OCI-LY3 (cell line): ENCODE data around the gene PCSK2.

Experiments
- EZH2phosphoT487 ChIP-seq: fragments of 200-600 bp; shearing (Covaris generic); IDR thresholded peaks from 2 replicates; pipeline ENCODE4 v1.6.1; 2018; ENCODE audit warnings: antibody characterized with exemption, mixed run types, low read depth
- TF ChIP-seq, protein P1 (sequence below): fragments of 200-600, 300-600 bp; sonication (generic); IDR thresholded peaks from 2 replicates; pipeline ENCODE4 v1.5.1; 2014; ENCODE audit warnings: antibody characterized with exemption, low read length, low read depth

DNA sequence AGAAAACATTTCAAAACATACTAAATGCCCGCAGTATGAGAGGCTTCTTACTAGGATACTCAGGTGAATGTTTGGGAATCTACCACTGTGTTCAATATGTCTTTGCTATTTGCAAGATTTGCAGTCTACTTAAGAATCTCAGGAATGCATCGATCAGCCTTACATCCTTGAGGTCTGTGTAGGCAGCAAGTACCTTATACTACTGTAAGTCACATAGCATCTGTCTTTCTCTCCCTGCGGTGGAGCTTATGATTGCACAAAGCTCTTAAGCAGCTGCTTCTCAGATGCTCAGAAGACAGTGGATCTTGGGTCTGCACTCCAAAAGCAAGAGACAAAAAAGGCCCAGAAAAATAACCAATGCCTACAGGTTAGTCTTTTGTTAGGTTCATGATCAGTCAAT, 21.4 kb downstream of the PCSK2 start:
- TF ChIP-seq, protein P1, sequence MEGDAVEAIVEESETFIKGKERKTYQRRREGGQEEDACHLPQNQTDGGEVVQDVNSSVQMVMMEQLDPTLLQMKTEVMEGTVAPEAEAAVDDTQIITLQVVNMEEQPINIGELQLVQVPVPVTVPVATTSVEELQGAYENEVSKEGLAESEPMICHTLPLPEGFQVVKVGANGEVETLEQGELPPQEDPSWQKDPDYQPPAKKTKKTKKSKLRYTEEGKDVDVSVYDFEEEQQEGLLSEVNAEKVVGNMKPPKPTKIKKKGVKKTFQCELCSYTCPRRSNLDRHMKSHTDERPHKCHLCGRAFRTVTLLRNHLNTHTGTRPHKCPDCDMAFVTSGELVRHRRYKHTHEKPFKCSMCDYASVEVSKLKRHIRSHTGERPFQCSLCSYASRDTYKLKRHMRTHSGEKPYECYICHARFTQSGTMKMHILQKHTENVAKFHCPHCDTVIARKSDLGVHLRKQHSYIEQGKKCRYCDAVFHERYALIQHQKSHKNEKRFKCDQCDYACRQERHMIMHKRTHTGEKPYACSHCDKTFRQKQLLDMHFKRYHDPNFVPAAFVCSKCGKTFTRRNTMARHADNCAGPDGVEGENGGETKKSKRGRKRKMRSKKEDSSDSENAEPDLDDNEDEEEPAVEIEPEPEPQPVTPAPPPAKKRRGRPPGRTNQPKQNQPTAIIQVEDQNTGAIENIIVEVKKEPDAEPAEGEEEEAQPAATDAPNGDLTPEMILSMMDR, result no peak
- no peak for TF ChIP-seq EZH2phosphoT487
